Uterus (tissue), 2 donors: Measurements from ENCODE around the gene PCLO.

ENCODE experiments used
- CTCF ChIP-seq, 4 experiments: fragments of 200-600 bp in 2 of 4; fragments of 450-650 bp in 2 of 4; sonication (generic) in 2 of 4; IDR thresholded peaks; one replicate each; pipeline ENCODE4 v1.5.1; 2016 to 2019; ENCODE audit warnings: antibody characterized with exemption in 4 of 4, mild to moderate bottlenecking in 2 of 4, moderate library complexity in 1 of 4
- POLR2A ChIP-seq, 2 donors: fragments of 450-650 bp; IDR thresholded peaks; one replicate each; pipeline ENCODE4 v1.6.1; 2016; ENCODE audit warnings: antibody characterized with exemption in 2 of 2, mild to moderate bottlenecking in 1 of 2, moderate library complexity in 1 of 2

DNA sequence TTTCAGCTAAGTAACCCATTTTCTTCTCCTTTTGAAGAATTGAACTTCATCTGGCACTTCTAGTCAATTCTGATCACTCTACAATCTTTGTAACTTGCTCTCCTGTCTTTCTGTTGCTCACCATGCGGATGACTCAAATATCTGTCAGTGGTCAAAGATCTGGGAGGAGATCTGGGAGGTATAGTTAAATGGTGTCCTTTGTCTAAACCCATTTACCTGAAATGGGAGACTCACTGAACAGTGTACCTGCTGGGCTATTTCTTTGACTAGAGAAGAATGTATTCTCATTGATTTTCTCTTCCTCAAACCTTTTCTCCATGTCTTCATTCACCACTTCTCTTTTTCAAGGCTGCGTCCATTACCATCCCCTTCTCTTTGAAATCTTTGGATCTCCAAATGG, 42.0 kb upstream of the PCLO start:
- no peak for TF ChIP-seq POLR2A (IDR thresholded peaks at IDR 0.05)
- no peak for TF ChIP-seq CTCF (IDR thresholded peaks at IDR 0.05)
